GOT3 (cell line): ENCODE measurements around the gene ACTR1B.
"Not testable (repeated sequence)": the region's sequence is repeated elsewhere in the genome, so short reads cannot be mapped to it uniquely, and the experiment has no call there.

Source experiments
- DNase-seq: peaks from one replicate; lab custom pipeline; 2025; ENCODE audit warnings: mixed read lengths; lab: John Stamatoyannopoulos, UW

Gene ACTR1B

DNA sequence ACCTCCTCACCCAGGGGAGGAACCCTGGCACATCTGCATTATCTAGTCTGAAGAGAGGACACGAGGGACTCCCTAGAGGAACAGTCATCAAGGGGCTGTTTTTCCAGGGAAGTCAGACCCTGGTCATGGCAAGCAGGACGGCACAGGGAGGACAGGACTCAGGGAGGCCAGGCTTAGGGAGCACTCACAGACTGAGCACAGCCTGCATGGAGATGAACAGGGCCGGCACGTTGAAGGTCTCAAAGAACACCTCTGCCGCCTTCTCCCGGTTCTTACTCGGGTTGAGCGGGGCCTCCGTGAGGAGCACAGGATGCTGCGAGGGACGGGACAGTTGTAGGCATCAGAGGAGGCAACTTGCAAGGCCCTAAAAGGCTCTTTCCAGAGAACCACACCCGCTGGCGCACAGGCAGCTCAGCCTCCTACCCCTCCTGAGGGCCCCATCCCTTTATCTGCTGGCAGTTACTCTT is 5.1 kb downstream of the ACTR1B start:
- no peak for DNase-seq

DNA sequence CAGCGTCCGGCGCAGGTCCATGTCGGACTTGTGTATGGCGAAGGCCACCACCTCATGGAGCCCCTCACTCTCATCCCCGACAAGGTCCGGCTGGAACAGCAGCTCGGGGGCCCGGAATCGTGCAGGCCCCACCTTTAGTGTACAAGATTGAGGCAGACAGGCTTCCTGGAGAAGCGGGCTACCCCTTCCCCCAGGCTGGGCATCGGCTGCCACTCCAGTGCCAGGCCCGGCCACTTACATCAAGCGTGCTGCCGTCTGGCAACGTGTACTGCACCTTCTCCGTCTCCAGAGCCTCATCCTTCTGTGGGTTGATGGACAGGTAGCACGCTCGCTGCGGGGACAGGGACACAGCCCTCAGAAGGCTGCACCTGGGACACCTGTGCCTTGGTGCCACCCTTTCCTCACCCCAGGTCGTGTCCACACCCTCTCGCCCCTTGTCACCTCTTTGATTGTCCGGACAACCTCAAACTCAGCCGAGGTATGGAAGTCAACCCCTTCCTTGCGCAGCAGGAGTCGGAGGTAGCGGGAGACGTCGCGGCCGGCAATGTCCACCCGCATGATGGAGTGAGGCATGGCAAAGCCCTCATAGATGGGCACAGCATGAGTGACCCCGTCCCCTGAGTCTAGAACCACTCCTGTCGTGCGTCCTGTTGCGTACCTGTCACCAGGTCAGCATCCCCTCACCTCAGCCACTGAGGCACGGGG is 5.7 kb downstream of the ACTR1B start:
- DNase-seq = no peak

DNA sequence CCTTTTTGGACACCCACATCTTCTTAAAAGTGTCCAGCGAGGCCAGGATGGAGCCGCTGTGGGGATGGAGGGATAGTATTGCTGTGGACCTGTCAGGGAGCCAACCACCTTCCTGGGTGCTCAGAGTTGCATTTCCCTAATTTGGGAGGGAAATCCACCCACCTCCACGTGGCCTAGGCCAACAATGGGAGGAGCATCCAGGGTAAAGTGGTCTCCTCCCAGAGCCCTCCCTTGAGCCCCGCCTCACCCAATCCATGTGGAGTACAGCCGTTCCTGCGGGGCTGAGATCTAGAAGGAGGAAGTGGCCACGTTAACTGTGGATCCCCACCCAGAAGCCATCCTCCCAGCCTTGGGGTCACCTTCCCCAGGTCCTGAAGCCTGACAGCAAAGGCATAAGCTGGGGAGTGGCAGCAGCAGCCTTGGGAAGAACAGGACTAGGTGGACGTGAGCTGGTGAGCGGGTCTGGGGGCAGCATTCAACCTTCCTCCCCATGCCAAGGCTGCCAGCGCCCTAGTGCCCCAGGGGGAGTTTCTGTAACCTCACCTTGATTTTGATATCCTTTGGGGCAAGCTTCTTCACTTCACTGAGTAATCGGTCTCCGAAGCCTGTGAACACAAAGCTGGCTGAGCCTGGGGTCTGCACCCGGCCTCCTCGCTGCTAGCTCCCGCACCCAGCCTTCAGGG is 6.8 kb downstream of the ACTR1B start:
- DNase-seq = no peak

DNA sequence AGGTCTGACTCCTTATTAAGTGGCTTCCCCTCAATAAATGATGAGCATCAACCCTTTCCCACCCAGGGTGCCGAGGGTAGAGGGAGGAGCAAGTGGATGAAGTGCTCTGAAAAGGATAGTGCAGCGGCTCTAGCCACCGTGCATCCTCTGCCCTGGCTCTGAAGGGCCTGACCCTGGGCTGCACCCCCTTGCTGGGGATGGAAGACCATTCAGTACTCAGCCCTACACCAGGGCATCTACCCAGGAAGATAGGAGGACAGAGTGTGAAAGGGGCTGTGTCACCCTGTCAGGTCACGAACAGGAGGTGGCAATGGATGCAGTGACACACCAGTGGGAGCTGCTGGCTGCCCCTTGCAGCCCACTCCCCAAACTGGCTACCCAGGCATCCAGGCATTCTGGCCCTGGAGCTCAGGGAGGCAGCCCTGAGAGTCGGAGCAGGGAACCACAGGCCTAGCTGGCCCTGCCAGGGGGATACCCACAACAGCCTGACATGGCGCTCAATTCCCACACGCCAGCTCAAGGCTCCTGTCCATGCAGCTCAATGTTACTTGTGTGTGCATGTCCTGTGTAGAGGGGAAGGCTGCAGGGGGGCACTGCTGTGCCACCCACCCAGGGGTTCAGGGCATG is 7.6 kb downstream of the ACTR1B start:
- DNase-seq = no peak

DNA sequence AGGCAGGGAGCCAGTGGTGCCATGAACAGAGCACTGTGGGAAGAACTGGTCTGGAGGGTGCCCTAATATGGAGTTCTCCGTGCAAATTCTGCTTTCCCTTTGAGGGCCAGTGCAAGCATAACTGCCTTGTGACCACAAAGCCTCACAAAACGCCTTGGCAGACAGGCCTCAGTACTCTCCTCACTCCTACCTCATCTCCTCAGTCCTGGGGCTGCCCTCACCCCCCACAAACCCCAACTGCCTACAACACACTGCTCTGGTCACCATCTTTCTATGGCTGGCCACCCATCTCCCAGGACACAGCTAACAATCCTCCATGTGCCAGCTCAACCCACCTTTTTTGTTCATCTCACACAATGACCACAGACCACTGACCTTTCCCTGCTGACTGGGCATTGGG is 9.1 kb downstream of the ACTR1B start:
- DNase-seq = no peak

DNA sequence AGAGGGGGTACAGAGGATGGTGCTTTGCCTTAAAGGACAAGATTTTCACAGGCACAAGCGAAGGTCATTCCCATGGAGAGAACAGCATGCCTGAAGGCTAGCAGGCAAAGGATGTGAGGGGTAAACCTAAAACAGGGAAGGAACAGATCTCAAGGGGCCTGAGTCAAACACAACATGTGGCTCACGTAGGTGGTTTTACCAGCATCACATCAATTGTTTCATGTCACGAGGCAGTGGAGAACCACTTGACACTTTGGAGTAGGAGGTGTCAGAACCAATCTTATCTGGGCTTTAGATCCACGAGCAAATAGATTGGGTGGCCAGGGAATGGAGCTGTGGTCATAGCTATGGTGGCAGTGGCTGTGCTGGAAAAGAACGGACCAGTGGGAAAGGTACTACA is 9.5 kb downstream of the ACTR1B start:
- no peak for DNase-seq

DNA sequence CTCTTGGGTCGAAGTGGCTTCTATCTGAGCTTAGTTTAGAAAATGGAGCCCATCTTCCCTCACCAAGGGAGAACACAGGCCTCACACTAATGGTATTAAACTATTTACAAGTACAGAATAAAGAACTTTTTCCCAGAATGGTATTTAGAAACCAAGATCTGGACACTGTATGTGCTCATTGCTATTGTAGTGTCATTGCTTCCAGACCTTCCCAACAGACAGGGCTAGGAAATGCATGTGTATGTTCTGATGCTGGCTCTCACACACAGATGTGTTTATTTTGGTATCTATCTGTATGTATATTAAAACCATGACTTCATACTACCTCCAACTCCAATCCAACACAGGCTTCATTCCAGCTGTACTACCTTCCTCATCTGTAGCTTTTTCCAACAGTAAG is 10.0 kb downstream of the ACTR1B start:
- DNase-seq = no peak

DNA sequence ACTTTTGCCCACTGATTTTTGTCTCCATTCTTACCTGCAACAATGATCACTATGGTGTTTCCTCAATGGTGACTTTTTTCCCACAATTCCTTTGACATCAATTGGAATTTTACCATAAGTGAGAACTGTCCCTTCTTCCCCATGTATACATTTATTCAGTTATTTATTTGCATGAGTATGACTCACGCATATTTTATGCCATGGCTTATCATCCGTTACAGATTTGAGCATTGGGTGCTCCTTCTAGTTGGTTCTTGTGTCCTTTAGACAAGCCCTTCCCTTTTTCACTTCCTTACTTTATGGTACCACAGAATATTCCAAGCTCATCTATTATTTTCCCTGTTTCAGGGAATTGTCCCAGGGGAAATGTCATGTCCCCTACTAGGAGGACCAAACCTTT is 10.4 kb downstream of the ACTR1B start:
- DNase-seq = no peak

DNA sequence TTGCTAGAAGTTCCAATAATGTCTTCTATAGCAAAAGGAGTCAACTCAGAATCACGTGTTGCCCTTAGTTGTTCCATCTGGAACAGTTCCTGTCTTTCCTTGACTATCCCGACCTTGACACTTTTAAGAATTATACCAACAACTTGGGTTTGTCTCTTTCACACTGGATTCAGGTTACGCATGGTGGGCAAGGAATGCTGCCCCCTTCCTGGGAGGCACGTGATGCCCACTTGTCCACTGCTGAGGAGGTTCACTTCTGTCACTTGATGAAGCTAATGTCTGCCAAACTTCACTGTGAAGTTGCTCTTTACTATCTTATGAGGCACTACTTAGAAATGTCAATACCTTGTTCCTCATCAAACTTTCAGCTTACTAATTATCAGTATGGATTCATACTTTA is 12.7 kb downstream of the ACTR1B start:
- DNase-seq = no peak

DNA sequence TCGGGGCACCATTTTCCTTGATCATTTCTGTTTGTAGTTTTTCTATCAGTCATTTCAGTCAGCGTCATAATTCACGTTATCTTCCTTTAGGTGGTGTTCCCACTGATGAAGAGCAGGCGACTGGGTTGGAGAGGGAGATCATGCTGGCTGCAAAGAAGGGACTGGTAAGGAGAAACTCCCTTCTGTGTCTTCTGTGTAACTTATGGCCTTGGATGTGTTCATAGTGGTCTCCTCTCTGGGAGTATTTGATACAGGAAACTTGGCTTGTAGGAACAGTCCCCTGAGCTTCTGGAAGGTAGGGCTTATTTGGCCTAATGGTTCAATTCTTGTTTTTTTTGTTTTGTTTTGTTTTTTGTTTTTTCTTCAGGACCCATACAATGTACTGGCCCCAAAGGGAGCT is 16.9 kb downstream of the ACTR1B start:
- no peak for DNase-seq

DNA sequence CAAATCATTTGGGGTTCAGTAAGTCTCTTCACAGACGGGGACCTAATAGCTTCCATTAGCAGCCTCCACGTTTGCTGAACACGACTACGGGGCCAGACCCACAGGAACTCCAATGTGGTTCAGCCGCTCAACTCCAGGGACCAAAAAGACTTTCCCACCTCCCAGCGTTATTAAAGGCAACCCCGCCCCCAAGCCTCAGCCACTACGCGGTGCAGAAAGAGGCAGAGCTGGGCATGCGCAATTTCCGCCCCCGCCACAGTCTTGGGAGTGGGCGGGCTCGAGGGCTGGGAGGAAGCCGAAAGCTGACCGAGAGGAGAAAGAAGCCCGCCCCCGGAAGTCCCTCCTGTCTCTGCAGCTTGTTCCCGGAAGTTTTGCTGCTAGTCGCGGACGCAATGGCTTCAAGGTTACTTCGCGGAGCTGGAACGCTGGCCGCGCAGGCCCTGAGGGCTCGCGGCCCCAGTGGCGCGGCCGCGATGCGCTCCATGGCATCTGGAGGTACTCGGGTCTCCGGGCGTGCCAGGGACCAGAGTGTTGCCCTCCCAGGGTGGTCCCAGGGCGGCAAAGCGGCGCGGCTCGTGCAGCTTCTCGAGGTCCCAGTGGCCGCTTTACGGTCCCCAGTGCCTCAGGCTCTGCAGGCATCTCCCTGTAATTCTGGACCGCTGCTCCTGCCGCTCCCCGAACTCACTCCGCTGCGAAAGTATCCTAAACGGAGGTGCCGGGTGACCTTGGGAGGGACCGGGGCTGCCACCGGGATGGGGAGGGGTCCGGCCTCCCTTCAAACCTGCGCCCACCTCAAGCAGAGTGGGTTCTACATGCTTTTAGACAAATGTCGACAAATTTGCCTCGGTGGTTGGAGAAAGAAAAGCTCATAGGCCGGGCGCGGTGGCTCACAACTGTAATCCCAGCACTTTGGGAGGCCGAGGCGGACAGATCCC is 17.9 kb downstream of the ACTR1B start, which contains the start of gene COX5B:
TSS of gene COX5B (plus strand) at position 368 of the 935 bp plus-strand sequence. CDS start at position 393, 25 bp downstream.
- peak; percentile 94 for DNase-seq

DNA sequence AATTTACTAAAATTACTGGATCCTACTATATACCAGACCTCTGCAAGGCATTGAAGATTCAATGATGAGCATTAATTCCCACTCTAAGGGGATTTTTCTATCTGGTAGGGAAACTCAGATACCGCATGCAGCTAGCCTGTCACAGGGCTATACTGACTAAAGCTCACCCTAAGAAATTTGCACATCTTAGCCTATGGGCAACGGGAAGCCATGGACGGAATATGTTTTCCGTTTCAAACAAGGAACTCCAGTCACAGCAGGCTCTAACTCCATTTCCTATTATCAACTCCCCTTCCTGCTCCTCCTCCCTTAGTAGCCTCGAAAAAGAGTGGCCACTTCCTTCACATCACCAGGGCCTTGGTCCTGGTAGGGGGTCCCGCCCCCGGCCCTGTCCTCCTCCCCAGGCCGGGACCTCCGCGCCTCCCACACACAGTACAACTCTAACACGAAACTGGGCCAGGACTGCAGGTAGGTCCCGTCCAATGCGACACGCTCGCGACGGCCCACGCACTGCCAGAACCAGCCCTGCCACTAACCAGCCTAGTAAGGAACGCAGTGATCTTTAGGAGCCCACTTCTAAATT is 18.6 kb downstream of the ACTR1B start:
- no peak for DNase-seq

DNA sequence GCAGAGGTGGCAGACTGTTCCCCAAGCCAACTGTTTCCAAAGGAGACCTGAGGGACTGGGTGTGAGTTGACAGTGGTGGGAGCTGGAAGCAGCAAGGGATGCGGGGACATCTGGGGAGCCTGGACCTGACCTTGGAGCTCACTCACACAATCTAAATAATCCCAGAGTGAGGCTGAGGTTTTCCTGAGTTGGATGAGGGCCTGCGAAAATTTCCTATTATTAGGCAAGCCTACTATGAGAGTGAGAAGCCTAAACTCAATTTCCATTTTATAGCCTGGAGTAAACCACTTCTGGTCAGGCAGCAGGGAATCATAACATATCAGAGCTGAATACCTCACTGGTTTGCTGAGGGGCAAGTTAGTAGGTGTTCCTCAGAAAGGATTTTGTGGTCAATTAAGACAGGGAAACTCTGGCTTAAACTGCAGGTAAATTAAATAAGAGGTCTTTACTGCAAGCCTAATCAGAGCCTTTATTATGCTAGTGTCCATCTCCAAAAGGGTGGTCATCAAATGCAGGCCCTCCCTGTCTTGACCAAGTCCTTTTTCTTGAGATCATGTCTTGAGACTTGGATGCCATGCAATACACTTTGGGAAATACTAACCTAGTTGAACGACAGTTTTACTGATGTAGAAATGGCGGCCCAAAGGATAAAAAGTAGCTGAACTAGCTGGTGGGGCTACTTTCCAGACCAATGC is 19.7 kb downstream of the ACTR1B start:
- no peak for DNase-seq

DNA sequence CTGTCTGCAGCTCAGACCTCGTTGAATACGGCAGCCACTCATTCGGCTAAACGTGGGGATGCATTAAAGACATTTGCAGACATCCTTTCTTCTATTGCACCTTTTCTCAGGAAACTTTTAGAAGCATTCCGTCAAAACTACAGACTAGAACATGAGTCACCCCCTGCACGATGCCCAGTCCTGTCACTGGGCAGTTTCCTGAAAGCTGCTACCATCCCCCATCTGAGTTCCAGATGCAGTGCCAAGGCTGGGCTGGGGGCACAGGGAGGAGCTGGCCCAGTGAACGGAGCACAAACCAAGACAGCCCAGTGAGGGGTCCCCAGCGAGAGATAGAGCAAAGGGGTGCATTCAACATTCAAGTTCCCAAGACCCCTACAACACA is 37.8 kb downstream of the ACTR1B start:
- DNase-seq = not testable (repeated sequence)

DNA sequence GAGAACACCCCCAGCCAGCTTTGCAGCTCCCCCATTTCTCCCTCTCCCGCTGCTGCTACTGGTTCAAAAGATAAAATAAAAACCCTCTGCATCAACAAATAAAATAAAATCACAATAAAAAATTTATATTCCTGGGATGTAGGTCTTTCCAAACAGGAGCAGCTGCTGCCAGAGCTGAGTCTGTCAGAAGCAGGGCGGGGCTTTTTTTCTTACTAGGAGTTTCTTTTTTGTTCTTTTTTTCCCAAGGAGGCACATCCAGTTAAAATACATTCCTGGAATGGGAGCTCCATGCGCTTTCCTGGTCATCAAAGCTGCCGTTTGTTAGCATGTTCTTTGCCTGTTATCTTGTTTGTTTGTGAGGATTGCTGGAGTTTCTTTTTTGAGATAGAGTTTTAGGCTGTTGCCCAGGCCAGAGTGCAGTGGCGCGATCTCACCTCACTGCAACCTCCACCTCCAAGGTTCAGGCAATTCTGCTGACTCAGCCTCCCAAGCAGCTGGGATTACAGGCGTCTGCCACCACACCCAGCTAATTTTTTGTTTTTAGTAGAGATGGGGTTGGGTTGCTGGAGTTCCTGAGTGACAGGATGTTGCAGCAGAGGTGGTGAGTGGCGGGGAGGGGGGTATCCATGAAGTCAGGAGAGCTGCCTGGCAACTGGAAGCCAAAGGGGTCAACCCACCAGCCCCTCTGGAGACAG is 38.3 kb downstream of the ACTR1B start:
- DNase-seq = not testable (repeated sequence)

DNA sequence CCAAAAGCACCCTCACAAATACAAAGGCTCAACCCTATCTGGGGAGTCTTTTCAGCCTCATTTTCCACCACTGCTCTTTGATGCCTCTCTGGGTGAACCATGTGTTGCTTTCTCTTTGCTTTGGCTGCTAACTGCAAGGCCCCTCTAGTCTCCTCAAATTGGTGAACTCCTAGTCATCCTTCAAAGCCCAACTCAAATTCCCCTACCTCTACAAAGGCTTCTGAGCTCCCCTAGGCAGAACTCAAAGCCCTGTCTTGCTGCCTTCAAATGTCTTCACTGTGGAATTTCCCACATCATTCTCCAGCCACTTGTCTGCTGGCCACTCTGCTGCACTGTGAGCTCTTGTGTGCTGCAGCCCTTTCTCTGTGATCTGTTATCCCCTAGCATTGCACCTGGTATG is 40.9 kb downstream of the ACTR1B start:
- not testable (repeated sequence) for DNase-seq

DNA sequence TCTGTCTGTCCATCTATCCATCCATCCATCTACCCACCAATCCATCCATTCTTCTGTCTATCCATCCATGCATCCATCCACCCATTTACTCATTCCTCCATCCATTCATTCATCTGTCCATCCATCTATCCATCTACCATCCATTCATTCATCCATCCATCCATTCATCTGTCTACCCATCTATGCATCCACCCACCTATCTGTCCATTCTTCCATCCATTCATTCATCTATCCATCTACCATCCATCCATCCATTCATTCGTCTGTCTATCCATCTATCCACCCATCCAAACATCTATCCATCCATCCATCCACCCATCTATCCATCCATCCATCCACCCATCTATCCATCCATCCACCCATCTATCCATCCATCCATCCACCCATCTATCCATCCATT is 43.4 kb downstream of the ACTR1B start:
- DNase-seq = not testable (repeated sequence)

DNA sequence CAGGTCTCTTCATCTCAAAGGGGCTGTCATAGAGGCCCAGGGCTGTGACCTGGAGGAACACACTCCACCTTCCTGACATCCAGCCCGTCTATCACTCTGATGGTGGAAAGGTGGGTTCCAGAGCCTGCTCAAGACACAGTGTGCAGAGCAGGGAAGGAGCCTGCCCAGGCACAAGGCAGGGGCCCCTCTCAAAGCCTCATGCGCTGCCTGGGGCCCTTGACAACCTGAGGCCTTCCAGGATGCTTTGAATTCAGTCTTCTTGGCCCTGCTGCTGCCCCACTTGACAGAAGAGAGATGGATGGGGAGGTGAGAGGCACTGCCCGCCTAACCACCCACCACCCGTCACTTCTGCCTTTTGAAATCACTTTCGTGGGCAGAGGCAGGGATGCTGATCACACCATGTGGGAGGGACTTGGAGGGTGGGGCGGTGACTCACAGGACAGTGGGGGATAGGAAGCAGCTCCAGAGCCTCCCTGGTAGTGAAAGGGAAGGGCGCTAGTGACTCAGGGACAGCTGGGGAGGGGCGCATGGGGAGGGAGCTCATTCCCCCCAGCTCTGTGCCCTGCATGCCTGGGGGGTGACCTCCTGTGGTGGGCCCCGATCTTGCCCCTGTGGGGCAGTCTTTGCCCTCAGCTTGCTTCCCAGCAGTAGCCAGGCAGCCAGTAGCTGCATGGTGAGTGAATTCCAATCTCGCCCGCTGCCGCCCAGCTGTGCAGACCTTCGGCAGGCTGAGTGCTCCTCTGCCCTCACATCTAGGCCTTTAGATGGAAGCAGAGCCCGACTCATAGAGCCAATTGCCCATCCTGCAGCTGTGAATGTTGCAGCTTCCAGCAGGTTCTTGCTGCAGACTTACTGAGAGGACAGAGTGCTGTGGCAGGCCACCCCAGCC is 44.7 kb downstream of the ACTR1B start:
- not testable (repeated sequence) for DNase-seq

DNA sequence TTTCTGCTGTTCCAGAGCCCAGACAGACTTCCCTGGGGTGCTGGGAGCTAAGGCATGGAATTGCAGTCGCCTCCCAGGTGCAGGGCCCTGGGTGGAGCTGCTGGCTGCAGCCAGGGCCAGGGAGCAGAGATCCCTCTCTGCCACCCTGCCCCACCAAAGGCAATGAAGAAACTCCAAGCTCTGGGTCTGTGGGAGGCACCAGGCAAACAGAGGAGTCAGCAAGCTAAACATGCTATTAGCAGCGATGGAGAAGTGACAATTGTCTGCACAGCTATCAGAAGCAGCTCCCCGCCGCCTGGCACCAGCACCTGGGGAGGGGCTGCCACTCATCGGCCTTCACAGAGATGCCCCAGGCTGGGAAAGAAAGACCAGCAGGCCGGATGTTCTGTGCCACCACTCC is 45.9 kb downstream of the ACTR1B start:
- no peak for DNase-seq
